Measurements from ENCODE around the gene MARCHF3. TPM values are rescaled to one million over a fixed set of nuclear protein-coding genes. Genes with fewer than 3 reads are reported as not detected.

The MARCHF3 gene
- polyA plus RNA-seq, 2 of the 4 experiments (the other 2 are of a cell fraction), result 0.39 to 0.68 TPM

DNA sequence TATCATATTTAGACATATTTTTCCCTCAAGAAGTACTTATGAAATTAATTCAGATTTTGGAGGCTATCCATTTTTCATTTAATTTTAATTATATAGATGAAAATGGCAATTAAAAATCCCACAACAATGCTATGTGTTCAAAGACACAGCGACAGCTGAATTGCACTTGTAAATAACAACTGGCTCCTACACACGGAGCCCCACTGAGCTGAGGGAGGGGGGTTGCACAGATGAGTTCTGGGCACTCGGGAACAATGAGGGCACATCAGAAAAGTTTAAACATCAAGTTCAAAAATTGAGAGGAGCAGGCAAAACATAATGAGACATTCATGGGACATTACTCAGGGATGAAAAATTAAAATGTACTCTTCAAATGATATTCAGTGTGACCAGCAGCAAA is 104.9 kb downstream of the MARCHF3 start:
- no peak for TF ChIP-seq EHMT2 (IDR thresholded peaks at IDR 0.05; ENCODE audit: low read depth)
- TF ChIP-seq POLR2A (IDR thresholded peaks at IDR 0.05; ENCODE audit: low read length), result no peak
- TF ChIP-seq ESRRA (IDR thresholded peaks at IDR 0.05; ENCODE audit: borderline replicate concordance, low read length), result no peak
- no peak for TF ChIP-seq FOXS1 (CRISPR knock-in tag; IDR thresholded peaks at IDR 0.05)
- TF ChIP-seq HOXB13 (CRISPR knock-in tag; IDR thresholded peaks at IDR 0.05; ENCODE audit: low read depth), result no peak
- no peak for TF ChIP-seq MAX (IDR thresholded peaks at IDR 0.05)
- no peak for TF ChIP-seq HOXB5 (CRISPR knock-in tag; IDR thresholded peaks at IDR 0.05)
- no peak for TF ChIP-seq EHF (CRISPR knock-in tag; IDR thresholded peaks at IDR 0.05)
- TF ChIP-seq FOSB (CRISPR knock-in tag; IDR thresholded peaks at IDR 0.05), result no peak
- no peak for TF ChIP-seq RCOR1 (IDR thresholded peaks at IDR 0.05; ENCODE audit: low read depth, low read length)
- TF ChIP-seq HES2 (IDR thresholded peaks at IDR 0.05), result no peak
- no peak for TF ChIP-seq NPAS2 (CRISPR knock-in tag; IDR thresholded peaks at IDR 0.05; ENCODE audit: borderline replicate concordance)
- Histone ChIP-seq H3K27ac (no peak overlapping the region), H3K4me2 (no peak overlapping the region), H3K4me3 (no peak overlapping the region), H3K4me1 (no peaks in the 10 kb centered on the region), H3K9me3 (no peaks in the 10 kb centered on the region)
- WGBS (ENCODE audit: missing lambda C conversion rate), result 69% methylated on average over 3 of the region's 3 CpGs
- DNase-seq (ENCODE audit: low read depth in 1 of 2, low spot score in 1 of 2) (no peak), ATAC-seq (no peak), FAIRE-seq (no peak)
- CTCF ChIA-PET, result interaction anchor here (1.1 kb wide), 1 partner anchor 148 kb away, joined by 3 read pairs; no protein-coding TSS in a partner anchor
- POLR2A ChIA-PET, result no interaction called here

GRCh38 chr5:126924331-126925033 is 105.9 kb downstream of the MARCHF3 start:
- no peak for TF ChIP-seq HOXB13 (CRISPR knock-in tag; IDR thresholded peaks at IDR 0.05; ENCODE audit: low read depth)
- TF ChIP-seq EHMT2 (IDR thresholded peaks at IDR 0.05; ENCODE audit: low read depth), result no peak
- TF ChIP-seq JUNB (IDR thresholded peaks at IDR 0.05), result no peak
- TF ChIP-seq ELK1 (IDR thresholded peaks at IDR 0.05; ENCODE audit: low read depth, low read length), result no peak
- no peak for TF ChIP-seq HMGXB4 (CRISPR knock-in tag; IDR thresholded peaks at IDR 0.05; ENCODE audit: borderline replicate concordance)
- TF ChIP-seq MAZ (IDR thresholded peaks at IDR 0.05; ENCODE audit: borderline replicate concordance, low read depth, low read length), result no peak
- no peak for TF ChIP-seq KDM1A (IDR thresholded peaks at IDR 0.05; ENCODE audit: low read depth)
- no peak for TF ChIP-seq RCOR1 (IDR thresholded peaks at IDR 0.05; ENCODE audit: low read depth, low read length)
- TF ChIP-seq, protein P1, sequence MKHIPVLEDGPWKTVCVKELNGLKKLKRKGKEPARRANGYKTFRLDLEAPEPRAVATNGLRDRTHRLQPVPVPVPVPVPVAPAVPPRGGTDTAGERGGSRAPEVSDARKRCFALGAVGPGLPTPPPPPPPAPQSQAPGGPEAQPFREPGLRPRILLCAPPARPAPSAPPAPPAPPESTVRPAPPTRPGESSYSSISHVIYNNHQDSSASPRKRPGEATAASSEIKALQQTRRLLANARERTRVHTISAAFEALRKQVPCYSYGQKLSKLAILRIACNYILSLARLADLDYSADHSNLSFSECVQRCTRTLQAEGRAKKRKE (CRISPR knock-in tag; IDR thresholded peaks at IDR 0.05; ENCODE audit: low read depth), result no peak
- TF ChIP-seq FOSL2 (IDR thresholded peaks at IDR 0.05), result no peak
- no peak for TF ChIP-seq FOSL2 (CRISPR knock-in tag; IDR thresholded peaks at IDR 0.05)
- TF ChIP-seq RAD21 (conservative IDR thresholded peaks at IDR 0.05 in 1 of 2, IDR thresholded peaks at IDR 0.05 in 1 of 2), result no peak
- no peak for TF ChIP-seq JUN (IDR thresholded peaks at IDR 0.05)
- no peak for TF ChIP-seq CEBPB (IDR thresholded peaks at IDR 0.05)
- TF ChIP-seq MYC (IDR thresholded peaks at IDR 0.05; ENCODE audit: borderline replicate concordance, low read length), result no peak
- no peak overlapping the region for H3K4me3 ChIP-seq
- ChIA-PET POLR2A (no interaction called here), CTCF (no interaction called here)
- no peaks in the 10 kb centered on the region for H3K9me3 ChIP-seq
- no peak for DNase-seq (ENCODE audit: low read depth in 1 of 2, low spot score in 1 of 2)
- 90% methylated on average over 9 of the region's 9 CpGs for WGBS (ENCODE audit: missing lambda C conversion rate)
- H3K27ac ChIP-seq, result no peak overlapping the region
- no peak for ATAC-seq
- H3K4me1 ChIP-seq, result peaks cover under 1% of the 10 kb centered on the region; the same call in 1 of the 3 replicates
- no peak overlapping the region for H3K4me2 ChIP-seq
- FAIRE-seq, result no peak

All from A549 (cell line).